OCI-LY7 (cell line): ENCODE measurements around the gene UHRF2. TPM values are rescaled to one million over a fixed set of nuclear protein-coding genes. Genes with fewer than 3 reads are reported as not detected.
"Not testable (repeated sequence)": the region's sequence is repeated elsewhere in the genome, so short reads cannot be mapped to it uniquely, and the experiment has no call there.

ENCODE experiments used
- BruUV-seq: library from RNA; stranded (reverse); fragments of 400-500 nt; replicated peaks from 2 replicates; lab custom pipeline; 2021; lab: Mats Ljungman, UMichigan
- CTCF ChIA-PET: fragments of 300-600 bp; sonication (Branson Sonifier 250); formaldehyde crosslinking; loops from one replicate; lab custom pipeline; 2022; ENCODE audit warnings: antibody characterized with exemption; ENCODE audit not compliant: unreplicated experiment; lab: Charles Lee
- POLR2A ChIA-PET: fragments of 300-600 bp; sonication (Branson Sonifier 250); formaldehyde crosslinking; loops from one replicate; lab custom pipeline; 2022; ENCODE audit warnings: antibody characterized with exemption; lab: Charles Lee
- DNase-seq: peaks from one replicate; pipeline ENCODE4 v3.0.0-alpha.2; 2015; ENCODE audit warnings: low spot score
- H2AFZ ChIP-seq: fragments of 200-600 bp; sonication (generic), shearing (Covaris generic); 2 replicates; pipeline ENCODE4 v1.6.1; 2014; ENCODE audit warnings: mild to moderate bottlenecking, antibody characterized with exemption, low read length, moderate library complexity
- H3K27ac ChIP-seq: fragments of 200-600 bp; sonication (generic); 2 replicates; pipeline ENCODE4 v1.5.1; 2014; ENCODE audit warnings: mixed run types, low read depth, mild to moderate bottlenecking, moderate library complexity, low read length, inconsistent platforms; ENCODE audit not compliant: poor library complexity, severe bottlenecking
- H3K36me3 ChIP-seq: fragments of 200-600 bp; sonication (generic); 2 replicates; pipeline ENCODE4 v1.6.1; 2014; ENCODE audit warnings: mild to moderate bottlenecking, antibody characterized with exemption, low read length, moderate library complexity, mixed read lengths; ENCODE audit not compliant: insufficient read depth
- H3K4me1 ChIP-seq: fragments of 200-600 bp; sonication (generic); 2 replicates; pipeline ENCODE4 v1.5.1; 2014; ENCODE audit warnings: mild to moderate bottlenecking, low read length; ENCODE audit not compliant: insufficient read depth, poor library complexity, severe bottlenecking
- H3K4me2 ChIP-seq: fragments of 200-600 bp; sonication (generic); 2 replicates; pipeline ENCODE4 v1.6.1; 2014; ENCODE audit warnings: mild to moderate bottlenecking, low read length
- H3K4me3 ChIP-seq: fragments of 200-600 bp; sonication (generic); 2 replicates; pipeline ENCODE4 v1.5.1; 2014; ENCODE audit warnings: mild to moderate bottlenecking, low read depth, low read length; ENCODE audit not compliant: poor library complexity, severe bottlenecking
- H3K79me2 ChIP-seq: fragments of 200-600 bp; sonication (generic); 2 replicates; pipeline ENCODE4 v1.6.1; 2016; ENCODE audit warnings: low read depth, mild to moderate bottlenecking, low read length, moderate library complexity, mixed read lengths; ENCODE audit not compliant: insufficient read depth
- H3K9me2 ChIP-seq: fragments of 200-600 bp; sonication (generic); 2 replicates; pipeline ENCODE4 v1.6.1; 2016; ENCODE audit warnings: mild to moderate bottlenecking, low read length, mixed read lengths; ENCODE audit not compliant: insufficient read depth
- H3K9me3 ChIP-seq: fragments of 200-600 bp; sonication (generic); 2 replicates; pipeline ENCODE4 v1.6.1; 2014; ENCODE audit warnings: mild to moderate bottlenecking, mixed run types, low read length, mixed read lengths
- H4K20me1 ChIP-seq: fragments of 200-600 bp; sonication (generic); 2 replicates; pipeline ENCODE4 v1.6.1; 2014; ENCODE audit warnings: mild to moderate bottlenecking, antibody characterized with exemption, low read length, moderate library complexity, mixed read lengths; ENCODE audit not compliant: insufficient read depth
- EZH2phosphoT487 ChIP-seq: fragments of 200-600 bp; sonication (generic); IDR thresholded peaks from 2 replicates; pipeline ENCODE4 v1.6.1; 2018; ENCODE audit warnings: low read depth, borderline replicate concordance, mild to moderate bottlenecking, mixed run types, antibody characterized with exemption, low read length, moderate library complexity, mixed read lengths
- intact Hi-C: fragments of 100-400 bp; cut with micrococcal nuclease; formaldehyde crosslinking; loops from one replicate; pipeline ENCODE4 v1.10.0; 2022; ENCODE audit not compliant: unreplicated experiment
- total RNA-seq, 2 experiments: library from RNA; depleted of rRNA in 1 of 2; stranded (reverse); fragments of >200 nt in 1 of 2; shearing (Covaris generic) in 1 of 2; gene quantifications; 2 replicates each; pipeline ENCODE4 v1.2.3, GENCODE V29; 2014 to 2022
- TF ChIP-seq, protein P1 (sequence below): fragments of 200-600 bp; sonication (generic); conservative IDR thresholded peaks from 2 replicates; pipeline ENCODE4 v1.5.1; 2014; ENCODE audit warnings: mild to moderate bottlenecking, antibody characterized with exemption, low read length, moderate library complexity, mixed read lengths

The UHRF2 gene
- total RNA-seq, 2 experiments from 2014 or later: 70.1 to 76.6 TPM

DNA sequence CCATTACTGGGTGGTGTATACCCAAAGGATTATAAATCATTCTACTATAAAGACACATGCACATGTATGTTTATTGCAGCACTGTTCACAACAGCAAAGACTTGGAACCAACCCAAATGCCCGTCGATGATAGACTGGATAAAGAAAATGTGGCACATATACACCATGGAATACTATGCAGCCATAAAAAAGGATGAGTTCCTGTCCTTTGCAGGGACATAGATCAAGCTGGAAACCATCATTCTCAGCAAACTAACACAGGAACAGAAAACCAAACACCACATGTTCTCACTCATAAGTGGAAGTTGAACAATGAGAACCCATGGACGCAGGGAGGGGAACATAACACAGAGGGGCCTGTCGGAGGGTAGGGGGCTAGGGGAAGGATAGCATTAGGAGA lies 45.7 kb downstream of the UHRF2 start:
- H2AFZ ChIP-seq, H3K27ac ChIP-seq, H3K4me2 ChIP-seq, DNase-seq, H3K9me2 ChIP-seq, H3K9me3 ChIP-seq, H3K4me3 ChIP-seq, H3K4me1 ChIP-seq, BruUV-seq, intact Hi-C loops, CTCF ChIA-PET: not testable (repeated sequence)
- peaks cover 20% of the 10 kb centered on the region for H3K36me3 ChIP-seq
- POLR2A ChIA-PET: interaction anchor here (0.9 kb wide), 1 partner anchor 24 kb away, joined by 3 read pairs; no protein-coding TSS in a partner anchor
- H4K20me1 ChIP-seq: 0 out of 2 replicates have a peak, but pooled peaks cover 10% of the 10 kb centered on the region
- peaks cover 63% of the 10 kb centered on the region for H3K79me2 ChIP-seq

DNA sequence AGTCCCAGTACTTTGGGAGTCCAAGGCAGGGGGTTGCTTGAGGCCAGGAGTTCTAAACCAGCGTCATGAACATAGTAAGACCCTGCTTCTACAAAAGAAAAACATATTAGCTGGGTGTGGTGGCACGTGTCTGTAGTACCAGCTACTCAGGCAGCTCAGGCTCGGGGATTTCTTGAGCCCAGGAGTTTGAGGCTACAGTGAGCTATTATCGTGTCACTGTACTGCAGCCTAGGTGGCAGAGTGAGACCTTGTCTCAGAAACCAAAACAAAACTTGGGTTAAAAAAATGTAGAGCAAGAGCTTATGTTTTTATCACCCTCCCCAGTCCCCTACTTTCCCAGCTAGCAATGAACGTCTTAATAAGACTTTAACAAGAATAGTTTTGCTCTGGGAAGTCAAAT lies 46.7 kb downstream of the UHRF2 start:
- Histone ChIP-seq H3K4me1 (no peaks in the 10 kb centered on the region), H3K4me2 (no peak overlapping the region), H3K4me3 (no peak overlapping the region), H3K36me3 (peaks cover 27% of the 10 kb centered on the region), H3K79me2 (peaks cover 61% of the 10 kb centered on the region), H4K20me1 (0 out of 2 replicates have a peak, but pooled peaks cover 9% of the 10 kb centered on the region), H3K27ac (no peak overlapping the region), H3K9me2 (no peaks in the 10 kb centered on the region), H2AFZ (no peak overlapping the region), H3K9me3 (no peaks in the 10 kb centered on the region)
- TF ChIP-seq, protein P1, sequence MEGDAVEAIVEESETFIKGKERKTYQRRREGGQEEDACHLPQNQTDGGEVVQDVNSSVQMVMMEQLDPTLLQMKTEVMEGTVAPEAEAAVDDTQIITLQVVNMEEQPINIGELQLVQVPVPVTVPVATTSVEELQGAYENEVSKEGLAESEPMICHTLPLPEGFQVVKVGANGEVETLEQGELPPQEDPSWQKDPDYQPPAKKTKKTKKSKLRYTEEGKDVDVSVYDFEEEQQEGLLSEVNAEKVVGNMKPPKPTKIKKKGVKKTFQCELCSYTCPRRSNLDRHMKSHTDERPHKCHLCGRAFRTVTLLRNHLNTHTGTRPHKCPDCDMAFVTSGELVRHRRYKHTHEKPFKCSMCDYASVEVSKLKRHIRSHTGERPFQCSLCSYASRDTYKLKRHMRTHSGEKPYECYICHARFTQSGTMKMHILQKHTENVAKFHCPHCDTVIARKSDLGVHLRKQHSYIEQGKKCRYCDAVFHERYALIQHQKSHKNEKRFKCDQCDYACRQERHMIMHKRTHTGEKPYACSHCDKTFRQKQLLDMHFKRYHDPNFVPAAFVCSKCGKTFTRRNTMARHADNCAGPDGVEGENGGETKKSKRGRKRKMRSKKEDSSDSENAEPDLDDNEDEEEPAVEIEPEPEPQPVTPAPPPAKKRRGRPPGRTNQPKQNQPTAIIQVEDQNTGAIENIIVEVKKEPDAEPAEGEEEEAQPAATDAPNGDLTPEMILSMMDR: no peak
- no peak for TF ChIP-seq EZH2phosphoT487
- POLR2A ChIA-PET: interaction anchor here (0.6 to 1.6 kb wide), 5 partner anchors 17 to 665 kb away, joined by 3 to 4 read pairs (median 3); partner anchors contain the start of gene UHRF2
- no TSS peak for BruUV-seq
- no peak for DNase-seq
- CTCF ChIA-PET: interaction anchor here (0.6 kb wide), 1 partner anchor 28 kb away, joined by 3 read pairs; no protein-coding TSS in a partner anchor
- intact Hi-C loops: no loop called here

DNA sequence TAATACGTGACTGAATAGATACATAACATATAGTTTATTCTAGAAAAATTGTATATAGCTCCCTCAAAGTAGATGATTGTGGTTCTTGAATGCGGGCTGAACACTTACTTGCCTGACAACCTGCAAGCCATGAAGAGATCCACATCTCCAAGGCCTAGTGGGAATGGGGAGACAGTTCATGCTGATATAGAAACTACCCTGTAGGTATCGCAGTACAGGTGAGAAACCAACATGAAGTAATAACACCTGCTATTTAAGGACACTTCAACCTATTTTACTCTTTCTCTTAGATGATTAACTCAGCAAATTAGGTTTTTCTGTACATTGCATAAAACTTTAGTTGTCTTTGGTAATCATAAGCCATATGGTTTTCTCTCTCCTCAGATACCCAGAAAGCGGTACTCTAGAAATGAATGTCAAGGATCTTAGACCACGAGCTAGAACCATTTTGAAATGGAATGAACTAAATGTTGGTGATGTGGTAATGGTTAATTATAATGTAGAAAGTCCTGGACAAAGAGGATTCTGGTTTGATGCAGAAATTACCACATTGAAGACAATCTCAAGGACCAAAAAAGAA lies 47.3 kb downstream of the UHRF2 start:
- ChIA-PET CTCF (interaction anchor here (0.6 kb wide), 1 partner anchor 29 kb away, joined by 3 read pairs; no protein-coding TSS in a partner anchor), POLR2A (interaction anchor here (0.6 to 2.6 kb wide), 6 partner anchors 12 to 666 kb away, joined by 3 to 15 read pairs (median 4); partner anchors contain the start of gene UHRF2)
- BruUV-seq: no TSS peak
- H2AFZ ChIP-seq: no peak overlapping the region
- no peak overlapping the region for H3K4me3 ChIP-seq
- H3K79me2 ChIP-seq: peaks cover 61% of the 10 kb centered on the region
- H3K27ac ChIP-seq: no peak overlapping the region
- no peak for TF ChIP-seq EZH2phosphoT487
- TF ChIP-seq, protein P1: no peak
- H4K20me1 ChIP-seq: 0 out of 2 replicates have a peak, but pooled peaks cover 6% of the 10 kb centered on the region
- intact Hi-C loops: no loop called here
- H3K4me1 ChIP-seq: no peaks in the 10 kb centered on the region
- H3K4me2 ChIP-seq: no peak overlapping the region
- peaks cover 29% of the 10 kb centered on the region for H3K36me3 ChIP-seq
- DNase-seq: no peak
- no peaks in the 10 kb centered on the region for H3K9me2 ChIP-seq
- no peaks in the 10 kb centered on the region for H3K9me3 ChIP-seq
